ENCODE data around the gene MICAL3.
A peak's percentile ranks its signal among the peaks of the same experiment; 100 is the strongest.

MICAL3 gene

GRCh38 chr22:17912945-17913721 lies 111.2 kb downstream of the MICAL3 start:
- DNase-seq (ENCODE audit: low spot score), result no peak

- DNase-seq (ENCODE audit: low spot score), result no peak
Measured at GRCh38 chr22:17911887-17912286, 112.5 kb downstream of the MICAL3 start.

GRCh38 chr22:17911312-17911705 lies 113.1 kb downstream of the MICAL3 start:
- DNase-seq (ENCODE audit: low spot score), result no peak

- peak; percentile 88 for DNase-seq (ENCODE audit: low spot score)
Measured at GRCh38 chr22:17910561-17911311, 113.6 kb downstream of the MICAL3 start.

- no peak for DNase-seq (ENCODE audit: low spot score)
Measured at GRCh38 chr22:17907748-17908051, 116.7 kb downstream of the MICAL3 start.

- no peak for DNase-seq (ENCODE audit: low spot score)
Measured at GRCh38 chr22:17906978-17907747, 117.2 kb downstream of the MICAL3 start.

GRCh38 chr22:17905445-17905844 lies 118.9 kb downstream of the MICAL3 start:
- no peak for DNase-seq (ENCODE audit: low spot score)

GRCh38 chr22:17903564-17904295 lies 120.6 kb downstream of the MICAL3 start:
- no peak for DNase-seq (ENCODE audit: low spot score)

- DNase-seq (ENCODE audit: low spot score), result no peak
Measured at GRCh38 chr22:17902960-17903359, 121.4 kb downstream of the MICAL3 start.

GRCh38 chr22:17898375-17898774 lies 126.0 kb downstream of the MICAL3 start:
- no peak for DNase-seq (ENCODE audit: low spot score)

GRCh38 chr22:17897858-17898257 lies 126.5 kb downstream of the MICAL3 start:
- DNase-seq (ENCODE audit: low spot score), result no peak

- DNase-seq (ENCODE audit: low spot score), result no peak
Measured at GRCh38 chr22:17897426-17897825, 126.9 kb downstream of the MICAL3 start.

GRCh38 chr22:17896586-17896985 lies 127.8 kb downstream of the MICAL3 start:
- DNase-seq (ENCODE audit: low spot score), result no peak

- DNase-seq (ENCODE audit: low spot score), result no peak
Measured at GRCh38 chr22:17893900-17894535, 130.3 kb downstream of the MICAL3 start.

GRCh38 chr22:17892376-17892775 lies 132.0 kb downstream of the MICAL3 start:
- no peak for DNase-seq (ENCODE audit: low spot score)

GRCh38 chr22:17891481-17892167 lies 132.7 kb downstream of the MICAL3 start:
- no peak for DNase-seq (ENCODE audit: low spot score)

GRCh38 chr22:17890892-17891291 lies 133.5 kb downstream of the MICAL3 start:
- DNase-seq (ENCODE audit: low spot score), result no peak

- DNase-seq (ENCODE audit: low spot score), result no peak
Measured at GRCh38 chr22:17890245-17890671, 134.1 kb downstream of the MICAL3 start.

GRCh38 chr22:17888855-17889254 lies 135.5 kb downstream of the MICAL3 start:
- no peak for DNase-seq (ENCODE audit: low spot score)

GRCh38 chr22:17888439-17888838 lies 135.9 kb downstream of the MICAL3 start:
- no peak for DNase-seq (ENCODE audit: low spot score)

GRCh38 chr22:17884893-17885292 lies 139.5 kb downstream of the MICAL3 start:
- DNase-seq (ENCODE audit: low spot score), result no peak
